ENCODE results near the gene VAV2. TPM values are rescaled to one million over a fixed set of nuclear protein-coding genes. Genes with fewer than 3 reads are reported as not detected.

VAV2 gene
- polyA plus RNA-seq, 1 donor, result 48.4 TPM

DNA sequence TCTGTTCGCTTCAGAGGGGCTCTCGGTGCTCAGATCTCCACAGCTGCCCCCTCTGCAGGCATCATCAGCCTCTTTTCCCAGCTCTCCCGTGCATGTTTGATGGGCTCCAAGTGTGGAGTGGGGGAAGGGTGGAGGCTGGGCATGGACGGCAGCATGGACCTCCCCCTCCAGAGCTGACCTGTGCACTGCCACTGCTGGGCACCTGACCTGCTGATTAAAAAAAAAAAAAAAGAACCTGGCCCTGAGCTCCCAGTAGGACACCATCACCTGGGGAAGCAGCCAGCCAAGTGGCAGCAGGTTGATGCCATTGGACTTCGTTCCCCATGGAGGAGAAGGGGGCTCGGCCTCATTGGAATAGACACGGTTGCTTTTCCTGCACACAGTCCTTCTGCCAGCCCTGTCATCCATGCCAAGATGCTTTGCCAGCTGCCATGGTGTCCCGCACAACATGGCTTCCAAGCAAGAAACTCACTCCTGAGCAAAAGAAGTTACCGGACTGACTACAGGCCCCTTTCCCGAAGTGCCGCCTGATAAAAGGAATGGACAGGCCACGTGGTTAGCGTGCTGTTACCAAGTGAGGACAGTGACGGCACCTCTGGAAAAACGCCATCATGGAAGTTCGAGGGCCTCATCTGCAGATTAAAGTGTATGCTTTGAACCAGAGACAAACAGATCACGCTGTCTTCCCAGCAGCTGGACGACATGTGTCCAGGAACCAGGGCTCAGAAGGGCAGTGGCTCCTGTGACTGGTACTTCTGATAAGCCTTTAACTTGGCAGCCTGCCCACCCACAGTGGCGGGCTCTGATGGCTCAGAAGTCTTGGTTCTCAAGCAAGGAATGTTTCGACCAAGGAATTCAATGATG lies 18.4 kb upstream of the VAV2 start:
- Histone ChIP-seq H3K4me1 (ENCODE audit: control insufficient read depth, insufficient read depth, low read length) (no peaks in the 10 kb centered on the region), H3K4me3 (ENCODE audit: low read length) (no peak overlapping the region), H3K27ac (ENCODE audit: low read length) (no peak overlapping the region), H3K27me3 (ENCODE audit: control insufficient read depth, insufficient read depth, low read length) (no peaks in the 10 kb centered on the region), H3K36me3 (ENCODE audit: control insufficient read depth, insufficient read depth, low read length) (no peaks in the 10 kb centered on the region), H3K9me3 (ENCODE audit: control insufficient read depth, low read depth, low read length) (peaks cover 16% of the 10 kb centered on the region)
- DNase-seq, result no peak
- 84% methylated on average over 3 of the region's 20 CpGs for WGBS (ENCODE audit: insufficient coverage, low lambda C conversion rate)

- no peak overlapping the region for H3K27ac ChIP-seq (ENCODE audit: low read length)
- H3K4me1 ChIP-seq (ENCODE audit: control insufficient read depth, insufficient read depth, low read length), result no peaks in the 10 kb centered on the region
- 100% methylated on average over 1 of the region's 9 CpGs for WGBS (ENCODE audit: insufficient coverage, low lambda C conversion rate)
- no peaks in the 10 kb centered on the region for H3K27me3 ChIP-seq (ENCODE audit: control insufficient read depth, insufficient read depth, low read length)
- H3K36me3 ChIP-seq (ENCODE audit: control insufficient read depth, insufficient read depth, low read length), result no peaks in the 10 kb centered on the region
- DNase-seq, result no peak
- H3K9me3 ChIP-seq (ENCODE audit: control insufficient read depth, low read depth, low read length), result peaks cover 7% of the 10 kb centered on the region
- no peak overlapping the region for H3K4me3 ChIP-seq (ENCODE audit: low read length)
Observed at GRCh38 chr9:134007571-134007970, 15.4 kb upstream of the VAV2 start.

GRCh38 chr9:134007150-134007549 lies 15.0 kb upstream of the VAV2 start:
- whole genome bisulfite sequencing (ENCODE audit: insufficient coverage, low lambda C conversion rate), result no CpG with 5 or more reads among the region's 6 CpGs
- no peaks in the 10 kb centered on the region for H3K36me3 ChIP-seq (ENCODE audit: control insufficient read depth, insufficient read depth, low read length)
- H3K4me1 ChIP-seq (ENCODE audit: control insufficient read depth, insufficient read depth, low read length), result no peaks in the 10 kb centered on the region
- no peak overlapping the region for H3K27ac ChIP-seq (ENCODE audit: low read length)
- no peaks in the 10 kb centered on the region for H3K27me3 ChIP-seq (ENCODE audit: control insufficient read depth, insufficient read depth, low read length)
- no peak for DNase-seq
- H3K9me3 ChIP-seq (ENCODE audit: control insufficient read depth, low read depth, low read length), result peaks cover 5% of the 10 kb centered on the region
- H3K4me3 ChIP-seq (ENCODE audit: low read length), result no peak overlapping the region

DNA sequence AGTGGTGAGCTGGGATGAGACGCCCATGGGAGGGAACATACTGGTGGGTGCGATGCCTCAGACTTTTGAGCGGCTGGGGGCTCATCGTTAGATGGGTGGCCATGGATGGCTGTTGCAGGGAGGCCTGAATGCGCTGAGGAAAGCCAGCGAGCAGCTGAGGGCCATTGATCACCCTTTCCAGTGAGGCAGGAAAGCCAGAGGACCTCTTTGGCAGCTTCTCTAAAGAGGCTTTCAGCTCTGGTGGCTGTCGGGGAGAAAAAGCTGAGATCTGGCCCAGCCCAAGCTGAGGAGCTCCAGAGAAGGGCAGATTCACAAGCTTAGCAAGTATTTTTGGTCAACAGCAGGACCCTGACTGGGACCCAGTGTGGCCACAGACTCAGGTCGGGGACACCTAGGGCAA lies 13.3 kb upstream of the VAV2 start:
- Histone ChIP-seq H3K4me3 (ENCODE audit: low read length) (no peak overlapping the region), H3K27me3 (ENCODE audit: control insufficient read depth, insufficient read depth, low read length) (no peaks in the 10 kb centered on the region), H3K9me3 (ENCODE audit: control insufficient read depth, low read depth, low read length) (no peaks in the 10 kb centered on the region), H3K27ac (ENCODE audit: low read length) (no peak overlapping the region), H3K36me3 (ENCODE audit: control insufficient read depth, insufficient read depth, low read length) (no peaks in the 10 kb centered on the region), H3K4me1 (ENCODE audit: control insufficient read depth, insufficient read depth, low read length) (no peaks in the 10 kb centered on the region)
- no peak for DNase-seq
- WGBS (ENCODE audit: insufficient coverage, low lambda C conversion rate), result no CpG with 5 or more reads among the region's 8 CpGs

- no peak overlapping the region for H3K27ac ChIP-seq (ENCODE audit: low read length)
- no CpG with 5 or more reads among the region's 14 CpGs for WGBS (ENCODE audit: insufficient coverage, low lambda C conversion rate)
- no peaks in the 10 kb centered on the region for H3K9me3 ChIP-seq (ENCODE audit: control insufficient read depth, low read depth, low read length)
- H3K4me3 ChIP-seq (ENCODE audit: low read length), result no peak overlapping the region
- DNase-seq, result no peak
- H3K27me3 ChIP-seq (ENCODE audit: control insufficient read depth, insufficient read depth, low read length), result no peaks in the 10 kb centered on the region
- no peaks in the 10 kb centered on the region for H3K36me3 ChIP-seq (ENCODE audit: control insufficient read depth, insufficient read depth, low read length)
- no peaks in the 10 kb centered on the region for H3K4me1 ChIP-seq (ENCODE audit: control insufficient read depth, insufficient read depth, low read length)
Observed at GRCh38 chr9:134004881-134005280, 12.8 kb upstream of the VAV2 start.

GRCh38 chr9:134004131-134004873 lies 12.2 kb upstream of the VAV2 start:
- no peak overlapping the region for H3K4me3 ChIP-seq (ENCODE audit: low read length)
- H3K9me3 ChIP-seq (ENCODE audit: control insufficient read depth, low read depth, low read length), result no peaks in the 10 kb centered on the region
- H3K4me1 ChIP-seq (ENCODE audit: control insufficient read depth, insufficient read depth, low read length), result no peaks in the 10 kb centered on the region
- no peak overlapping the region for H3K27ac ChIP-seq (ENCODE audit: low read length)
- H3K27me3 ChIP-seq (ENCODE audit: control insufficient read depth, insufficient read depth, low read length), result no peaks in the 10 kb centered on the region
- WGBS (ENCODE audit: insufficient coverage, low lambda C conversion rate), result 40% methylated on average over 1 of the region's 20 CpGs
- no peak for DNase-seq
- H3K36me3 ChIP-seq (ENCODE audit: control insufficient read depth, insufficient read depth, low read length), result no peaks in the 10 kb centered on the region

- Histone ChIP-seq H3K27me3 (ENCODE audit: control insufficient read depth, insufficient read depth, low read length) (no peaks in the 10 kb centered on the region), H3K36me3 (ENCODE audit: control insufficient read depth, insufficient read depth, low read length) (no peaks in the 10 kb centered on the region), H3K27ac (ENCODE audit: low read length) (no peak overlapping the region), H3K9me3 (ENCODE audit: control insufficient read depth, low read depth, low read length) (no peaks in the 10 kb centered on the region), H3K4me1 (ENCODE audit: control insufficient read depth, insufficient read depth, low read length) (no peaks in the 10 kb centered on the region), H3K4me3 (ENCODE audit: low read length) (no peak overlapping the region)
- no peak for DNase-seq
- WGBS (ENCODE audit: insufficient coverage, low lambda C conversion rate), result 100% methylated on average over 1 of the region's 2 CpGs
Observed at GRCh38 chr9:134003237-134003636, 11.1 kb upstream of the VAV2 start.

GRCh38 chr9:134002796-134003195 lies 10.7 kb upstream of the VAV2 start:
- Histone ChIP-seq H3K36me3 (ENCODE audit: control insufficient read depth, insufficient read depth, low read length) (no peaks in the 10 kb centered on the region), H3K27ac (ENCODE audit: low read length) (no peak overlapping the region), H3K4me3 (ENCODE audit: low read length) (no peak overlapping the region), H3K9me3 (ENCODE audit: control insufficient read depth, low read depth, low read length) (no peaks in the 10 kb centered on the region), H3K27me3 (ENCODE audit: control insufficient read depth, insufficient read depth, low read length) (no peaks in the 10 kb centered on the region), H3K4me1 (ENCODE audit: control insufficient read depth, insufficient read depth, low read length) (no peaks in the 10 kb centered on the region)
- WGBS (ENCODE audit: insufficient coverage, low lambda C conversion rate), result no CpG with 5 or more reads among the region's 2 CpGs
- no peak for DNase-seq

GRCh38 chr9:133999851-134000265 lies 7.7 kb upstream of the VAV2 start:
- H3K4me1 ChIP-seq (ENCODE audit: control insufficient read depth, insufficient read depth, low read length), result no peaks in the 10 kb centered on the region
- H3K27me3 ChIP-seq (ENCODE audit: control insufficient read depth, insufficient read depth, low read length), result no peaks in the 10 kb centered on the region
- no CpG with 5 or more reads among the region's 6 CpGs for WGBS (ENCODE audit: insufficient coverage, low lambda C conversion rate)
- H3K4me3 ChIP-seq (ENCODE audit: low read length), result no peak overlapping the region
- H3K9me3 ChIP-seq (ENCODE audit: control insufficient read depth, low read depth, low read length), result no peaks in the 10 kb centered on the region
- DNase-seq, result no peak
- no peaks in the 10 kb centered on the region for H3K36me3 ChIP-seq (ENCODE audit: control insufficient read depth, insufficient read depth, low read length)
- H3K27ac ChIP-seq (ENCODE audit: low read length), result no peak overlapping the region

DNA sequence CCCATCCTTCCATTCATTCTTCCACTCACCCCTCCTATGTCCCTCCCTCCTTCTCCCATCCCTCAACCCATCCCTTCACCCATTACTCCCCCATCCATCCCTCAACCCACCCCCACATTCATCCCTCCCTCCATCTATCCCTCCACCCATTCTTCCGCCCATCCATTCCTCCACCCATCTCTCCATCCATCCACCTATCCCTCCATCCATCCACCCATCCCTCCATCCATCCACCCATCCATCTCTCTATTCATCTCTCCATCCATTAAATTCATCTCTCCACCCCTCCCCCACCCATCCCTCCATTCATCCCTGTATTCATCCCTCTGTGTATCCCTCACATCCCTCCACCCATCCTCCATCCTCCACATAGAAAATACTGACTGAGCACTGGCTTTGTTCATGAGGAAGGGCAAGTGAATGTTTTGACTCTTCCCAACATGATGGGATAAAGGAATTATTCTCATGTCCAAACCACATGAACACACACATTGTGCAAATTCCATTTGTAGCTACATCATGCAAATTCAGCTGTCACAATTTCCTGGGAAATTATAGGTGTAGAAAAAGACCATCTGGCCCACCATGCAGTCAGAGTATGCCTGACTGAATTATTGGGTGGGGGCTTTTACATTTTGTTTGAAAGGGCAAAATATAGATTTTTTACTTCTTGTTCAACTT lies 6.9 kb upstream of the VAV2 start:
- no peaks in the 10 kb centered on the region for H3K36me3 ChIP-seq (ENCODE audit: control insufficient read depth, insufficient read depth, low read length)
- WGBS (ENCODE audit: insufficient coverage, low lambda C conversion rate), result 100% methylated on average over 1 of the region's 1 CpG
- no peaks in the 10 kb centered on the region for H3K27me3 ChIP-seq (ENCODE audit: control insufficient read depth, insufficient read depth, low read length)
- no peaks in the 10 kb centered on the region for H3K9me3 ChIP-seq (ENCODE audit: control insufficient read depth, low read depth, low read length)
- H3K4me3 ChIP-seq (ENCODE audit: low read length), result no peak overlapping the region
- no peak overlapping the region for H3K27ac ChIP-seq (ENCODE audit: low read length)
- H3K4me1 ChIP-seq (ENCODE audit: control insufficient read depth, insufficient read depth, low read length), result peaks cover 3% of the 10 kb centered on the region
- no peak for DNase-seq
